IPS-15b (cell line): Measurements from ENCODE around the gene KRT74.
"Not testable (repeated sequence)": the region's sequence is repeated elsewhere in the genome, so short reads cannot be mapped to it uniquely, and the experiment has no call there.

Source experiments
- H3K27me3 ChIP-seq: one replicate; pipeline ENCODE4 v1.6.1; 2013; ENCODE audit warnings: low read length; ENCODE audit not compliant: control insufficient read depth, insufficient read depth
- H3K36me3 ChIP-seq: one replicate; pipeline ENCODE4 v1.6.1; 2013; ENCODE audit warnings: low read length; ENCODE audit not compliant: control insufficient read depth, insufficient read depth
- H3K4me1 ChIP-seq: one replicate; pipeline ENCODE4 v1.6.1; 2013; ENCODE audit warnings: mild to moderate bottlenecking, low read length; ENCODE audit not compliant: control insufficient read depth, insufficient read depth
- H3K4me3 ChIP-seq: one replicate; pipeline ENCODE4 v1.5.1; 2013; ENCODE audit warnings: low read depth, low read length
- H3K9ac ChIP-seq: one replicate; pipeline ENCODE4 v1.6.1; 2013; ENCODE audit warnings: low read depth, mild to moderate bottlenecking, low read length
- H3K9me3 ChIP-seq: one replicate; pipeline ENCODE4 v1.6.1; 2013; ENCODE audit warnings: mild to moderate bottlenecking, low read length; ENCODE audit not compliant: control insufficient read depth, insufficient read depth

Gene KRT74

DNA sequence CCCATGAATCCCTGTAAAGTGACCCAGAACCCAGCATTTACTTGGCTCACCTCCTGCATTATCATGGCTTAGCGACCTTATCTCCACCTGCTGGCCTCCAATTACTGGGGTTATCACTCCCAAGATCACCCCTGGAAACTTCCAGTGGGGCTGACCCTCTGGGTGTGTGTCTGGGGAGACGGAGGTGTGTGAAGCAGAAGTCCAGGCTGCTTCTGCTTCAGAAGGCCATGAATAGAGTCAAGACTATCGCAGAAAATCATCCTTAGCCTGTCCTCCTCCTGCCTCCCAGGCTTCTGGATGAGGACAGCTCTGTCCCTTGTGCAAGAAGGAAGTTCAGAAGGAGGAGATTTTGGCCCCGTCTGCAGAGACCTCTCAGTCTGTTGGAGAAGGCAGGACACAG is 28.0 kb upstream of the KRT74 start:
- no peaks in the 10 kb centered on the region for H3K9me3 ChIP-seq
- no peaks in the 10 kb centered on the region for H3K36me3 ChIP-seq
- H3K9ac ChIP-seq: no peak overlapping the region
- H3K4me3 ChIP-seq: no peak overlapping the region
- H3K4me1 ChIP-seq: no peaks in the 10 kb centered on the region
- peaks cover 4% of the 10 kb centered on the region for H3K27me3 ChIP-seq

DNA sequence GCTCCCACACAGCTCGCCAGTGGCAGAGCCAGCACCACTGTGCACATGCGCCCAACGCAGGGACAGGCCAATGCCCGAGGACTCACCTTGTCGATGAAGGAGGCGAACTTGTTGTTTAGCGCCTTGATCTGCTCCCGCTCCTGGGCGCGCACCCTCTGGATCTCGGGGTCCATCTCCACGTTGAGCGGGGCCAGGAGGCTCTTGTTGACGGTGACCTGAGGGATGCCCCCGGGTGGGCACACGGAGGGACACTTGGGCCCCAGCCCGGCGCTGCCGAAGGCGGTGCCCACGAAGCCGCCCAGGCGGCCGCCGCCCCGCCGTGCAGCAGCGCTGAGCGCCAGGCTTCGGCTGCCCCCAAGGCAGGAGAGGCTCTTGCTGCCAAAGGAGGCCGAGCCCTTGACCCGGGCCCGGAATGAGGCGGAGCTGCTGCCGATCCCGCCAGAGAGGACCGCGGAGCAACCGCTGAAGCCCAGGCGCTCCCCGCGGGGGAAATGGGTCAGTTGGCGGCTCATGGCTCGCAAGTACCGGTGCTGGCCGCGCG is 27.4 kb upstream of the KRT74 start, which contains the start of gene KRT72:
Gene KRT72 (minus strand): TSS at position 523 of the 541 bp plus-strand sequence. CDS start 11 bp downstream, at position 512.
- Histone ChIP-seq H3K9me3 (no peaks in the 10 kb centered on the region), H3K4me1 (no peaks in the 10 kb centered on the region), H3K27me3 (peaks cover 4% of the 10 kb centered on the region), H3K36me3 (no peaks in the 10 kb centered on the region), H3K9ac (no peak within 1 kb of the TSS), H3K4me3 (no peak within 1 kb of the TSS)

GRCh38 chr12:52600475-52600874 is 26.8 kb upstream of the KRT74 start:
- peaks cover 4% of the 10 kb centered on the region for H3K27me3 ChIP-seq
- H3K4me1 ChIP-seq: no peaks in the 10 kb centered on the region
- H3K36me3 ChIP-seq: no peaks in the 10 kb centered on the region
- no peaks in the 10 kb centered on the region for H3K9me3 ChIP-seq
- H3K9ac ChIP-seq: no peak overlapping the region
- H3K4me3 ChIP-seq: no peak overlapping the region

DNA sequence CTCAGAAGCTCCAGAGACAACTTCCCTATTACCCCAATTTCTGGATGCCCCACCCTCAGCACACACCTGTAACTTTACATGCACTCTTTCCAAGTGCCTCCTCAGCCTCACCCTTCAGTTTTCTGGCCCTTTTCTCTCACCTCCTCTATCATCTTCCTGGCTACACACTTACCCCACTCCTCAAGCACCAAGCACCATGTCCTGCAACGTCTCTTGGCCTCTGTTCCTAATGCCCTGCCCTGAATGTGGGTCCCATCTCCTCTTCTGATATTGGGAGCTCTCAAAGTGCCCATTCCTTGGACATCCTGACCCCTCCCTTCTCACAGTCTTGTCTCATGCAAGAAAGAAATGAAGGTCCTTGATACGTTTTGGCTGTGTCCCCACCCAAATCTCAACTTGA is 26.4 kb upstream of the KRT74 start:
- no peak overlapping the region for H3K9ac ChIP-seq
- H3K27me3 ChIP-seq: peaks cover 4% of the 10 kb centered on the region
- H3K36me3 ChIP-seq: no peaks in the 10 kb centered on the region
- H3K4me3 ChIP-seq: no peak overlapping the region
- H3K9me3 ChIP-seq: no peaks in the 10 kb centered on the region
- no peaks in the 10 kb centered on the region for H3K4me1 ChIP-seq

GRCh38 chr12:52598966-52599365 is 25.3 kb upstream of the KRT74 start:
- no peaks in the 10 kb centered on the region for H3K4me1 ChIP-seq
- peaks cover 4% of the 10 kb centered on the region for H3K27me3 ChIP-seq
- no peak overlapping the region for H3K4me3 ChIP-seq
- no peaks in the 10 kb centered on the region for H3K9me3 ChIP-seq
- H3K9ac ChIP-seq: no peak overlapping the region
- no peaks in the 10 kb centered on the region for H3K36me3 ChIP-seq

GRCh38 chr12:52594237-52594636 is 20.6 kb upstream of the KRT74 start:
- H3K4me3 ChIP-seq, H3K36me3 ChIP-seq, H3K27me3 ChIP-seq, H3K9ac ChIP-seq, H3K4me1 ChIP-seq: not testable (repeated sequence)
- peaks cover 15% of the 10 kb centered on the region for H3K9me3 ChIP-seq

DNA sequence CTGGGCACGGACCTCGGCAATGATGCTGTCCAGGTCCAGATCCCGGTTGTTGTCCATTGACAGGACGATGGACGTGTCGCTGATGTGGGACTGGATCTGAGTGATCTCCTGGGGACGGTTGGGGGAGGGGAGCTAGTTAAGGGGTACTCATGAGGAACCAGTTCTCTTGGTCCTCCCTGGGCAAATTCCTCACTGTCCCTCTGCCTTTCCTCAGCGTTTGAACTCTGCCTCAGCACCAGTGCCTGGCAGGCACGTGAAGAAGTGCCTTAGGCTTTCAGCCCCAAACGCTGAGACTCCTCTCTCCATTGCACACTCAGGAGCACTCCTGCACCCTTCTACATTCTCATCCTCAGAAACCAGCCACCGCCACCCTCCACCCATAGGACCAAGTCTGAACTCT is 17.9 kb upstream of the KRT74 start:
- Histone ChIP-seq H3K4me1 (no peaks in the 10 kb centered on the region), H3K9ac (no peak overlapping the region), H3K36me3 (no peaks in the 10 kb centered on the region), H3K27me3 (no peaks in the 10 kb centered on the region), H3K9me3 (peaks cover 15% of the 10 kb centered on the region), H3K4me3 (no peak overlapping the region)

- Histone ChIP-seq H3K4me3 (no peak overlapping the region), H3K4me1 (no peaks in the 10 kb centered on the region), H3K9ac (no peak overlapping the region)
These were observed 16.4 kb upstream of the KRT74 start for GRCh38 chr12:52590021-52590420.

GRCh38 chr12:52587563-52587962 is 13.9 kb upstream of the KRT74 start:
- H3K9me3 ChIP-seq: peaks cover 11% of the 10 kb centered on the region
- no peaks in the 10 kb centered on the region for H3K27me3 ChIP-seq
- H3K4me1 ChIP-seq: peaks cover 2% of the 10 kb centered on the region
- H3K36me3 ChIP-seq: no peaks in the 10 kb centered on the region
- H3K4me3 ChIP-seq: no peak overlapping the region
- H3K9ac ChIP-seq: no peak overlapping the region

More at GRCh38 chr12:52590021-52590420, 16.4 kb upstream of the KRT74 start:
- H3K27me3 ChIP-seq: no peaks in the 10 kb centered on the region
- peaks cover 15% of the 10 kb centered on the region for H3K9me3 ChIP-seq
- no peaks in the 10 kb centered on the region for H3K36me3 ChIP-seq

- Histone ChIP-seq H3K4me3 (no peak overlapping the region), H3K9ac (no peak overlapping the region), H3K27me3 (no peaks in the 10 kb centered on the region), H3K9me3 (peaks cover 4% of the 10 kb centered on the region), H3K36me3 (no peaks in the 10 kb centered on the region), H3K4me1 (peaks cover 2% of the 10 kb centered on the region)
These were observed 12.3 kb upstream of the KRT74 start for GRCh38 chr12:52585946-52586345.

- Histone ChIP-seq H3K9me3 (no peaks in the 10 kb centered on the region), H3K9ac (no peak overlapping the region), H3K27me3 (no peaks in the 10 kb centered on the region), H3K4me1 (peaks cover 2% of the 10 kb centered on the region), H3K4me3 (no peak overlapping the region), H3K36me3 (no peaks in the 10 kb centered on the region)
These were observed 11.4 kb upstream of the KRT74 start for GRCh38 chr12:52585066-52585465.

DNA sequence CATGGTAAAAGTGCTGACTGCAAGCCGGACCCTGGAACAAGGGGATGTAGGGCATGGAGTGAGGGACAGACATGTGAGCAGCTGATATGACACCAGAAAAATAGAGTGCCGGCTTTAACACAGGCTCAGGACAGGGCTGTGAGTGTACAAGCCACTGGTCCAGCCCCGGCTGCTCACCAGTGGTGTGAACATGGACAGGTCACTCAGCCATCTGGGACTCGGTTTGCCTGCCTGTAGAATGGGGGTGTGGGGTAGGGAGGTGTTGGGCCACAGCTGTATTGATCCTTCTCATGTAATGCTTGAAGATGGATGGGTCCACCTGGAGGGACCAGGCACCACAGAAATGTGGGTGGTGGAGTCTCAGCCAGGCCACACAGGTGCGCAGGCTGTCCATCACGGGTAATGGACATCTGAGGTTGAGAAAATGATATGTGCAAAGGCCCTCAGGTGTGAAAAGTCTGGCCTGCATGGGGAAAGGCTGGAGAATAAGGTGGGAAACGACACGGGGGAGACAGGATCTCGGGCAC is 10.6 kb upstream of the KRT74 start:
- Histone ChIP-seq H3K4me3 (no peak overlapping the region), H3K36me3 (no peaks in the 10 kb centered on the region), H3K4me1 (peaks cover 2% of the 10 kb centered on the region), H3K9ac (no peak overlapping the region), H3K27me3 (no peaks in the 10 kb centered on the region), H3K9me3 (no peaks in the 10 kb centered on the region)
